AG09319 (cell line): ENCODE results near the gene GIPC2.

Source experiments
- DNase-seq: peaks from one replicate; pipeline ENCODE4 v3.0.0-alpha.2; 2010; ENCODE audit warnings: low read depth; ENCODE audit errors: extremely low read depth
- CTCF ChIP-seq: IDR thresholded peaks from 2 replicates; pipeline ENCODE4 v1.5.1; 2011; ENCODE audit warnings: low read depth, mild to moderate bottlenecking, inconsistent platforms, low read length, moderate library complexity

Gene GIPC2

GRCh38 chr1:78005755-78006154 is 40.0 kb upstream of the GIPC2 start:
- DNase-seq = peak; percentile 85
- TF ChIP-seq CTCF = no peak

GRCh38 chr1:78006521-78006920 is 39.2 kb upstream of the GIPC2 start:
- no peak for TF ChIP-seq CTCF
- no peak for DNase-seq

- no peak for DNase-seq
- no peak for TF ChIP-seq CTCF
Observed at GRCh38 chr1:78007677-78008341, 38.0 kb upstream of the GIPC2 start.

GRCh38 chr1:78009276-78009675 is 36.5 kb upstream of the GIPC2 start:
- no peak for TF ChIP-seq CTCF
- no peak for DNase-seq

- DNase-seq = no peak
- no peak for TF ChIP-seq CTCF
Observed at GRCh38 chr1:78009836-78010235, 35.9 kb upstream of the GIPC2 start.

GRCh38 chr1:78011050-78011449 is 34.7 kb upstream of the GIPC2 start:
- no peak for DNase-seq

GRCh38 chr1:78015148-78015547 is 30.6 kb upstream of the GIPC2 start:
- no peak for TF ChIP-seq CTCF
- DNase-seq = no peak

More at GRCh38 chr1:78011050-78011449, 34.7 kb upstream of the GIPC2 start:
- no peak for TF ChIP-seq CTCF
